ENCODE measurements around the gene CCDC167.
A peak's percentile ranks its signal among the peaks of the same experiment; 100 is the strongest.

The CCDC167 gene

DNA sequence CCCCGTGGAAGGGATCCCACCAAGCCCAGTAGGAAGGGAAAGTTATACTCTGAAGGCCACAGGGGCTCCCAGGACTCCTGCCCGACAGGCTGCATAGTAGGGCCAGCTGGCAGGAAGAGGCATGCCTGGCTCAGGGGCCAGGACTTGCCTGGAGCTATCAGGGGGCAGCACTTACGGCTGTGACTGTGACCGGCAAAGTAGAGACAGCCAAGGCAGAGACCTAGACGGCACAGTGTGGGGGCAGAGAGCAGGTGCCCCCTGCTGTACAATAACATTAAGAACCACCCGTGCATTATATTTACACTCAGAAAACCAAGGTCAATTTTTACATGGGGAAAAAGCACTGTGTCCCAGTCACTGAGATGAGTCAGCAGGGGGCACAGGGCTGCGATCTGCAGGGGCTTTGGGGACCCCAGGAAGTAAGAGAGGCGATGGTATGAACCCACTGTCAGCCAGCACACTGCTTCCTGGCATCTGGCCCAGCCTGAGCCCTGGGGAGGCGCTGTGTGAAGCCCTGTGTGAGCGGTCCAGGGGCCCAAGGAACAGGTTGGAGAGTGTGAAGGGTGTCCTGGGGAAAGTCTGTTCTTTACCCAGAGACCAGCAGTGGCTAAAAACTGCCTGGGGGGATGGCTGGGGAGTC, 9.9 kb downstream of the CCDC167 start:
- no peak for DNase-seq (ENCODE audit: low read depth in 2 of 2)

DNA sequence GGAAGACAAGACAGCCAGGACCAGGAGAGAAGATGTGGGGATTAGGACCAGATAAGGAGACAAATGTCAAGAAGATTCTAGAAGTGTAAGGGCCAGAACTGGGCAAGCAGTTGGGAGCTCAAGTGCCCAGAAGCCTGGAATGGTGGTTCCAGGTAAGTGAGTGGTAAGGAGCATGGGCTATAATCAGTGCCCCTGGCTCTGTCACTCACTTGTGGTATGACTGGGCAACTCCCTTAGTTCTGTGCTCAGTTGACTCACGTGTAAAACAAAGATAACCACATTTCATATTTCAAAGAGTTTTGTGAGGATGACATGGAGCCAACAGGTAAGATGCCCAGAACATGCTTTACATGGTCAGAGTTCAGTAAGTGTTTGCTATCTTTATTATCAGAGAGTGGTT, 11.2 kb downstream of the CCDC167 start:
- DNase-seq (ENCODE audit: low read depth in 2 of 2), result no peak

DNA sequence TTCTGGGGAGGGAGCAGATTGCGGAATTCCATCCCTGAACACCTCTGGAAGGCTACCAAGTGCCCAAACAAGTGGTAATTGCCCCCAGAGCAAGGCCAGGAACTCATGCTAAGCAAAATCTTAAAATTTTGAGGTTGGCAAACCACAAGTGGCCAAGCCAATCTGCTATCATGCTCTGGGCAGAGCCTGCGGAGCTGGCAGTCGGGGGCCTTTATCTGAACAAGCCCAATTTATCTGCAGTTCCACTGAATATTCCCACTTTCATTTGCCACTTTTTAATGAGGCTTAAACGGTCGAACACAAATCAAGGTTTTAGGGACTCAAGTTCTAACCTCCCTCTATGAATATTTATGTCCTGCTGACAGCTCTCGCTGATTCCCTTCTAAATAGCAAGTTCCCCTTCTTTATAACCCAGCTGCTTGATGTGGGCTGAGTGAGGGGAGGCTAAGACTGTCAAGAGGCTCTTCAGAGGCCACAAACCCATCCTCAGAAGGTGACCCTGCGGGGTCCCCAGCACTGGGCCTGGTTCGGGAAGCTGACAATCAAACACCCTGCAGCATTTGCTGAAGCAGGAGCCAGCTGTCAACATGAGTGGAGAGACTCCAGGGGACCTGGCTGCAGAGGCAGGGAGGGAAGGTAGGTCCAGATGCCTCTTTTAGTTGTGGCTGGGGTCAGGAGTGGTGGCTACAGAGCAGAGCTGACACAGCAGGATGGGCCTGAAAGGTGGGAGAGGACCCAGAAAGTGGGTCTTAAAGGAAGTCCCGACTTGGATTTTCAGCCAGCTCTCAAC, 11.9 kb downstream of the CCDC167 start:
- no peak for DNase-seq (ENCODE audit: low read depth in 2 of 2)

DNA sequence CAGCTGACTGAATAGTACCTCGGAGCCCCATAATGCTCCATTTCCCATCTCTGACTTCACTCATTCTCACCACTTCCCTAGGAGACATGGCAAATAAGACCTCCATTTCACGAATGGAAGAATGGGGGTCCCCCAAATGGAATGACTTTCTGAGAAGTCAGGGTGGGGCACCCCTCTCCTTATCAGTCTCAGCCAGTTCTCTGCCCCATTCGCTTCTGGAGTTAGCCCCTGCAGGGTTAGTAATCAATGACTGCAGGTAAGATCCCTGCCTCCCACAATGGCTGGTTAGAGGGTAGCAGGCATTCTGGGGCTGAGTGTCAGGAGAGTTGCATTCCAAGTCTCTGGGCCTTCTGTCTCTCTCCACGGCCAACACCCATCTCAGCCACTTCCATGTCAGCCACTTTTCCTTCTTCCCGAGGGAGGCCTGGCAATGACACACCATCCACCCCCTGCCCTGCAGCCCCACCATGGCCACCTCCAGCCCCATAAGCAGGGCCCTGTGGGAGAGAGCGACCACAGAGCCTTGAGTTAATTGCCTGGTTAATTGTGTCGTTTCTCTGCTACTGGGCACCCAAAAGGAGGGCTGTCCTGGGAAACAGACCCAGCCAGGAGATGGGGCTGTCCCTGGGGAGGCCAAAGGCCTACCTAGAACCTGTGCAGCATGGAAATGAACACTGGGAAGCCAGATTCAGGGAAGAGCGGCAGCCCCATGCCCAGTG, 13.4 kb downstream of the CCDC167 start:
- DNase-seq (ENCODE audit: low read depth in 2 of 2), result no peak

DNA sequence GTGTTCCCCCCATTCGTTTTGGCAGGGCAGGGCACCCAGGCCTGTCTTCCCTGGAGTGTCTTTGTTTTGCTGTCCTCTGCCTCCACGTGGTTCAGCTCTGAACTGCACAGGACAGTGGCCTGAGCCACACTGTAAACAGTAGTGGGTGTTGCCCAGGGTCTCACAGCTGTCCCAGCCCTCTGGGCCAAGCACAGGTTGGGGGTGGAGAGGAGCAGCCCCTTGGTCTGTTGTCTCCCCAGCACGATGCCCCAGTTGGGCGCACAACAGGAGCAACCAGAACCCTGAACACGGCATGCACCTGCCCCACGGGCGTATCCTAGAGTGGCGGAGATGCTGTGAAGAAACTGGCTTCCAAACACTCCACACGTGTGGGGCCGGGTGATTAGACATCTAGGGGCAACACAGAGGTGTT, 14.4 kb downstream of the CCDC167 start:
- DNase-seq (ENCODE audit: low read depth in 2 of 2), result no peak

GRCh38 chr6:37484786-37485170, 14.9 kb downstream of the CCDC167 start:
- no peak for DNase-seq (ENCODE audit: low read depth in 2 of 2)

GRCh38 chr6:37483917-37484785, 15.5 kb downstream of the CCDC167 start:
- DNase-seq (ENCODE audit: low read depth in 2 of 2), result peak; percentile 71 to 72

- DNase-seq (ENCODE audit: low read depth in 2 of 2), result no peak
Measured at GRCh38 chr6:37483252-37483901, 16.3 kb downstream of the CCDC167 start.

GRCh38 chr6:37482606-37483251, 17.0 kb downstream of the CCDC167 start:
- no peak for DNase-seq (ENCODE audit: low read depth in 2 of 2)

DNA sequence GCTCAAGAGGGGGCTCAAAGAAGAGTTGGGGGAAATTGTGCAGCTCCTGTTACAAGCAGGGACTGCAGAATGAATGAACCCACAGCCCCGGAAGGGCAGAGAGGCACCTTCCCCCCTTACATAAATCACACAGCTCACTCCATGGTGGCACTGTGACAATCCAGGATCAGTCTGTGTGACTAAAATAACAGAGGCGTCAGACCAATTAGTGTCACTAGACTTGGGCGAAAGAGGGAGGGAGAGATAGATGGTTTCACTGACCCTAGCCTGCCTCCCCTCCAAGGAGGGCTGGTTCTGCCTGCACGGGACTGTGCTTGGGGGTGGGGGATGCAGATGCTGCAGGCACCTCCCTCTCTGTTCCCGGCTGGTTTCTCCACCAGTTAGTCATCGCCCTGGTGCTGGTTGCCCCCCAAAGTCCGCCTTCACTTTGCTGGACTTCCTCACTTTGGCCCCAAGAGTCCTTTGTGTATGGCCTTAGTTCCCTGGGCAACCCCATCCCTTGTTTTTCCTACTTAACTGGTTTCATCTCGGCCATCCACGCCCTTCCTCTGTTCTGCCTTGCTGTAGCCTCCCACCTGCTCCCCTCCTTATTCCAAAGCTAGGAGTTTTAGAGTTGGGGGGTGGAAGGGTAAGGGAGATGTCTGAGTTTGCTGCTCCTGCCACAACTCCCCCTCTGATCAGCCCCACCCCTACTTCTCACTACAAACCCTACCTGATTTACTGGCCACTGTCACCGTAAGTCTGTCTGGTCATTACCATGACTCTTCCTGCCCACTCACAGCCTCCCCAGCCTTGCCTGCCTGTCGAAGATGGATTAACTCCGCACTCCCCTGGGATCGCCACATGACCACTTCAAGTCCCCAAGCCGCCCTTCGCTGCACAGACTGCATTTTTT, 17.7 kb downstream of the CCDC167 start:
- DNase-seq (ENCODE audit: low read depth in 2 of 2), result no peak

- no peak for DNase-seq (ENCODE audit: low read depth in 2 of 2)
Measured at GRCh38 chr6:37480951-37481534, 18.6 kb downstream of the CCDC167 start.

DNA sequence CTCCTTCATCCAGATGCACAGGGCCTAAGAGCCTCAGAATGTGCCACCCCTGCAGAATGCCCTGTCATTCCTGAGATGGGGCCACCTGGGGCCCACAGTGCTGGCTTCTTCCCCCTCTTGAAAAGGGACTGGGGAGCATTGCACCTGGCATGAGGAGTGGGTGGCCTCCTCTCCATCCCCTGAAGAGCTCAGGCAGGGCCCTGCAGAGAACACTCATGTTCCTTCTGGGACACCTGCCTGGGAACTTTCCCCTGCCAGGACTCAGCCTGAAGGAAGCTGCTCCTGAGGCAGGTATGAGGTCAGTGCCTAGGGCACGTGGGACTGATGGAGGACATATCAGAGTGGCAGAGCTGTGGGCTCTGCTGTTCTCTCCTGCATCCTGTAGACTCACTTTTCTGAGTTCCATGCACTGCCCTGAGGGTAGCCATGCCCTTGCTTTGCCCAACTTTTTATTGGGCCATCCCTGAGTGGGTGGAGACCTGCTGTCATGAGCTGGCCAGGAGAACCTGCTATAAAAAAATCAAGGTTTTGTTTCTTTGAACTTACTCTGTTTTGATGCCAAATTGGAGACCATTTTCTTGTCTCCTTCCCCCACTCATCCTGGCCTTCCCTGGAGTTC, 19.5 kb downstream of the CCDC167 start:
- DNase-seq (ENCODE audit: low read depth in 2 of 2), result no peak

DNA sequence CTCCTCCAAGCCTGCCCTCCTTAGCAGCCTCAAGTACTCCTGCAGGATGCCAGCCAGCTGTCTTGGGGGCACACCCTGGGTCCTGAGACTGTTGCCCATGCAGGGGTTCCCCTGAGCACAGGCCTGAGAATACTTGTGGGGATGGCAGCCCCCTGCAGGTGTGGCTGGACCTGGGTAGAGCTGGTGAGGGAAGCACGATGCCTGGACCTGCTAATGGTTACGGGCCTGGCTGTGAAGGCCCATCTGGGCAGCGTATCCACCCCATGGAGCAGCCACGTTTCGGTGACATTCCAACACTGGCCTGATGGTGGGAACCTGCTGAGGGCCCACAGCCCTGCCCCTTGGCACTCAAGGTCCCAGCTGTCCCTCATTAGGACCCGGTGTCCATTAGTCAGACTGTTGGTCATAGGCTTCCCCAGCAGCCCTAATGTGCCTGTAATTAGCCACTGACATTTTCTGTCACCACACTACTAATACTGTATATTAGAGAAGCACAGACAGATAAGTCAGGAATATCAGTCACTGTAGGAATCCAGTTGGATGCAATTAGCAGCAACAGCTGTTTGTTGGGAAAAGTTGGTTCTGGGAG, 20.3 kb downstream of the CCDC167 start:
- no peak for DNase-seq (ENCODE audit: low read depth in 2 of 2)

GRCh38 chr6:37478827-37479226, 20.9 kb downstream of the CCDC167 start:
- DNase-seq (ENCODE audit: low read depth in 2 of 2), result no peak

DNA sequence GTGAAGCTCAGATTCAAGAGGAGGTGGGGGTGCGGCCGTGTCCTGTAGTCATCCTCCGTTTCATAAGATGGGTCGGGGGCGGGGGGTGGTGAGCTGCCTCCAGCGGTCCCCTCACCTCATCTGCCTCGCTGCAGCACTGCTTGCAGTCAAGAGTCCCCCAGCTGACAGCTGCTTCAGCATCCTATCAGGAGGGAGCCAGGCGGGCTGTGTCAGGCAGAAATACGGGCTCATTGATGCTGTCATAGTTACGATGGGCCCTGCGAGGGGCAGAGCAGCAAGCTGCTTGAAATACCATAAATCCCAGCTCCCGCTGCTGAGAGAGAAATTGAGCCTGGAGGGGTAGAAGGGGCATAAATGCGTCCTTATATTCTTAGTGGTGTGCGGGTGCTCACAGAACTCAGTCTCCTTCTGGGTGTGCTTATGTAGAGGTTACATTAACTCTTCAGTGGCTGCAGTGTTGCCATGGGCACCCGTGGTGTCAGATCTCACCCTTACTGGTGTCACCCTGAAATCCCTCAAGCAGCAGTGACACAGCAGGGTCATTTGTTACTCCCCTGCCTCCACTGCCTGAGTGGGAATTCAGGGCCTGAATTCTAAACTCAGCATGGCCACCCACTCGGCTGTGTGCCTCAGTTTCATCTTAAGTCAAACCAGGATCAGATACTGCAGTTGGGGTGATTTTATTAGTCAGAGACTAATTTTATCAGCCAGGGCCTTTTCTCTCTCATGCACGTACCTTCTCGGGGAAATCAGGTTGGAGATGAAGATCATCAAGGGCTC, 21.8 kb downstream of the CCDC167 start:
- no peak for DNase-seq (ENCODE audit: low read depth in 2 of 2)

- no peak for DNase-seq (ENCODE audit: low read depth in 2 of 2)
Measured at GRCh38 chr6:37477191-37477590, 22.5 kb downstream of the CCDC167 start.

GRCh38 chr6:37474316-37474715, 25.4 kb downstream of the CCDC167 start:
- DNase-seq (ENCODE audit: low read depth in 2 of 2), result no peak
